ENCODE results near the gene GALNT9.

DNA sequence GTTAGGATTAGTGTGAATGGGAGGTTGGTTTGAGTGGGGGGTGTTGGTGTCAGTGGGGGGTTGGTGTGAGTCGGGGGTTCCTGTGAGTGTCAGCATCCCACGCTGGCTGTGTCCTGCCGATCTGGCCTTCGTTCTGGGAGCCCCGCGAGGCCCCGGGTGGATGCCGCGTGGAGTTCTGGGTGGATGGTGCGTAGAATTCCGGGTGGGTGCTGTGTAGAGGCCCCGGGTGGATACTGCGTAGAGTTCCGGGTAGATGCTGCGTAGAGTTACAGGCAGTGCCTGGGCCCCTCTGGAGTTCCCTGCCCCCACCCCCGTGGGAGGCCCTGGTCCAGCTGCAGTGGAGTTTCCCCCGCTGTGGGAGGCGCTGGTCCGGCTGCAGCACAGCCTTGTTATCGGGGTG lies 176.4 kb downstream of the GALNT9 start:
- no peak for TF ChIP-seq EP300 (conservative IDR thresholded peaks at IDR 0.05; ENCODE audit: poor library complexity, severe bottlenecking)
- no peak for TF ChIP-seq CTCF (IDR thresholded peaks at IDR 0.05; ENCODE audit: poor library complexity, severe bottlenecking)
- TF ChIP-seq POLR2AphosphoS5 (IDR thresholded peaks at IDR 0.05): no peak
